ENCODE results near the gene NTNG1. TPM values are rescaled to one million over a fixed set of nuclear protein-coding genes. Genes with fewer than 3 reads are reported as not detected.
"Not testable (repeated sequence)": the region's sequence is repeated elsewhere in the genome, so short reads cannot be mapped to it uniquely, and the experiment has no call there.

NTNG1 gene
- total RNA-seq, 1 experiment from 2014 or later: 4.4 TPM

GRCh38 chr1:107142666-107143065 lies 1.8 kb downstream of the NTNG1 start:
- DNase-seq (ENCODE audit: low spot score): no peak

GRCh38 chr1:107145637-107146036 lies 4.8 kb downstream of the NTNG1 start:
- no peak for DNase-seq (ENCODE audit: low spot score)

- no peak for DNase-seq (ENCODE audit: low spot score)
Measured at GRCh38 chr1:107147843-107148242, 7.0 kb downstream of the NTNG1 start.

GRCh38 chr1:107149946-107150345 lies 9.1 kb downstream of the NTNG1 start:
- DNase-seq (ENCODE audit: low spot score): no peak

- no peak for DNase-seq (ENCODE audit: low spot score)
Measured at GRCh38 chr1:107151295-107151694, 10.5 kb downstream of the NTNG1 start.

- no peak for DNase-seq (ENCODE audit: low spot score)
Measured at GRCh38 chr1:107152395-107152794, 11.6 kb downstream of the NTNG1 start.

GRCh38 chr1:107153014-107153413 lies 12.2 kb downstream of the NTNG1 start:
- DNase-seq (ENCODE audit: low spot score): peak; percentile 18

- no peak for DNase-seq (ENCODE audit: low spot score)
Measured at GRCh38 chr1:107158496-107158895, 17.7 kb downstream of the NTNG1 start.

GRCh38 chr1:107158991-107159390 lies 18.2 kb downstream of the NTNG1 start:
- DNase-seq (ENCODE audit: low spot score): no peak

- no peak for DNase-seq (ENCODE audit: low spot score)
Measured at GRCh38 chr1:107162745-107163144, 21.9 kb downstream of the NTNG1 start.

- not testable (repeated sequence) for DNase-seq (ENCODE audit: low spot score)
Measured at GRCh38 chr1:107164901-107165300, 24.1 kb downstream of the NTNG1 start.

- DNase-seq (ENCODE audit: low spot score): no peak
Measured at GRCh38 chr1:107169615-107170014, 28.8 kb downstream of the NTNG1 start.

GRCh38 chr1:107171333-107171732 lies 30.5 kb downstream of the NTNG1 start:
- DNase-seq (ENCODE audit: low spot score): no peak

GRCh38 chr1:107172450-107173170 lies 31.8 kb downstream of the NTNG1 start:
- no peak for DNase-seq (ENCODE audit: low spot score)

GRCh38 chr1:107175102-107175909 lies 34.5 kb downstream of the NTNG1 start:
- no peak for DNase-seq (ENCODE audit: low spot score)

- no peak for DNase-seq (ENCODE audit: low spot score)
Measured at GRCh38 chr1:107181253-107181969, 40.6 kb downstream of the NTNG1 start.

GRCh38 chr1:107183011-107183410 lies 42.2 kb downstream of the NTNG1 start:
- DNase-seq (ENCODE audit: low spot score): no peak

- no peak for DNase-seq (ENCODE audit: low spot score)
Measured at GRCh38 chr1:107184888-107185287, 44.0 kb downstream of the NTNG1 start.

GRCh38 chr1:107187399-107187798 lies 46.6 kb downstream of the NTNG1 start:
- no peak for DNase-seq (ENCODE audit: low spot score)

GRCh38 chr1:107188160-107188559 lies 47.3 kb downstream of the NTNG1 start:
- DNase-seq (ENCODE audit: low spot score): no peak

- DNase-seq (ENCODE audit: low spot score): no peak
Measured at GRCh38 chr1:107194380-107194779, 53.5 kb downstream of the NTNG1 start.

- DNase-seq (ENCODE audit: low spot score): no peak
Measured at GRCh38 chr1:107195476-107195875, 54.6 kb downstream of the NTNG1 start.
